GM23338 (cell line): ENCODE measurements around the gene MR1. TPM values are rescaled to one million over a fixed set of nuclear protein-coding genes. Genes with fewer than 3 reads are reported as not detected.

Source experiments
- ATAC-seq: fragments of 200-7000 bp; cut with Tn5 transposase; 3 replicates; pipeline ENCODE4 v1.9.1; 2020
- DNase-seq: peaks from one replicate; pipeline ENCODE4 v3.0.0-alpha.2; 2015; ENCODE audit warnings: low spot score
- H2AFZ ChIP-seq: fragments of 200-600 bp; sonication (generic); 2 replicates; pipeline ENCODE4 v1.8.0; 2016; ENCODE audit warnings: antibody characterized with exemption, mild to moderate bottlenecking, moderate library complexity
- H3F3A ChIP-seq: fragments of 200-600 bp; sonication (generic); replicated peaks from 2 replicates; pipeline ENCODE4 v1.8.0; 2017; ENCODE audit warnings: antibody characterized with exemption, mixed run types, low read depth
- H3K27ac ChIP-seq: fragments of 200-600 bp; sonication (generic); 2 replicates; pipeline ENCODE4 v1.6.1; 2016; ENCODE audit warnings: low read depth
- H3K27me3 ChIP-seq: fragments of 200-600 bp; sonication (generic); 2 replicates; pipeline ENCODE4 v1.8.0; 2016; ENCODE audit warnings: mild to moderate bottlenecking, mixed run types, moderate library complexity; ENCODE audit not compliant: insufficient read depth
- H3K36me3 ChIP-seq: fragments of 200-600 bp; sonication (generic); 2 replicates; pipeline ENCODE4 v1.8.0; 2016; ENCODE audit warnings: mild to moderate bottlenecking; ENCODE audit not compliant: insufficient read depth
- H3K4me1 ChIP-seq: fragments of 200-600 bp; sonication (generic); 2 replicates; pipeline ENCODE4 v1.8.0; 2016; ENCODE audit warnings: mild to moderate bottlenecking, moderate library complexity; ENCODE audit not compliant: insufficient read depth
- H3K4me2 ChIP-seq: fragments of 200-600 bp; sonication (generic); 2 replicates; pipeline ENCODE4 v1.7.1; 2017; ENCODE audit warnings: mixed run types
- H3K4me3 ChIP-seq: fragments of 200-600 bp; sonication (generic); 2 replicates; pipeline ENCODE4 v1.6.1; 2016; ENCODE audit warnings: mixed run types
- H3K79me2 ChIP-seq: fragments of 200-600 bp; sonication (generic); replicated peaks from 2 replicates; pipeline ENCODE4 v1.8.0; 2017; ENCODE audit warnings: mild to moderate bottlenecking; ENCODE audit not compliant: insufficient read depth
- H3K9me2 ChIP-seq: fragments of 200-600 bp; sonication (generic); 2 replicates; pipeline ENCODE4 v1.8.0; 2017; ENCODE audit not compliant: insufficient read depth
- H4K20me1 ChIP-seq: fragments of 200-600 bp; sonication (generic); replicated peaks from 2 replicates; pipeline ENCODE4 v1.8.0; 2017; ENCODE audit warnings: mild to moderate bottlenecking; ENCODE audit not compliant: insufficient read depth
- H3K27ac Mint-ChIP-seq: 2 replicates; pipeline ENCODE4 v1.8.0; 2020; ENCODE audit warnings: inconsistent platforms, mild to moderate bottlenecking, moderate library complexity, mixed read lengths
- H3K27me3 Mint-ChIP-seq: 3 replicates; pipeline ENCODE4 v1.8.0; 2022; ENCODE audit warnings: low read depth, mild to moderate bottlenecking, moderate library complexity, mixed read lengths, inconsistent platforms; ENCODE audit not compliant: insufficient read depth, poor library complexity
- H3K36me3 Mint-ChIP-seq: 3 replicates; pipeline ENCODE4 v1.8.0; 2021; ENCODE audit warnings: low read depth, mild to moderate bottlenecking, inconsistent platforms, moderate library complexity, mixed read lengths
- H3K4me1 Mint-ChIP-seq: 3 replicates; pipeline ENCODE4 v1.8.0; 2020; ENCODE audit warnings: mild to moderate bottlenecking, inconsistent platforms, mixed read lengths
- H3K4me3 Mint-ChIP-seq: 3 replicates; pipeline ENCODE4 v1.8.0; 2021; ENCODE audit warnings: moderate library complexity, mild to moderate bottlenecking, inconsistent platforms, mixed read lengths
- H3K9me3 Mint-ChIP-seq: 3 replicates; pipeline ENCODE4 v1.8.0; 2020; ENCODE audit warnings: moderate library complexity, mild to moderate bottlenecking, inconsistent platforms, mixed read lengths
- CREB1 ChIP-seq: fragments of 250-450 bp; sonication (Bioruptor Pico); IDR thresholded peaks from 2 replicates; pipeline ENCODE4 v1.5.0; 2020; ENCODE audit warnings: low read depth, mild to moderate bottlenecking, moderate library complexity
- ETS1 ChIP-seq: IDR thresholded peaks from 2 replicates; pipeline ENCODE4 v1.6.1; 2016; ENCODE audit warnings: antibody characterized with exemption
- EZH2 ChIP-seq: fragments of 200-600 bp; sonication (generic); IDR thresholded peaks from one replicate; pipeline ENCODE4 v1.8.0; 2017; ENCODE audit warnings: antibody characterized with exemption, mild to moderate bottlenecking, low read depth; ENCODE audit not compliant: unreplicated experiment
- EZH2phosphoT487 ChIP-seq: fragments of 200-600 bp; sonication (generic); IDR thresholded peaks from one replicate; pipeline ENCODE4 v1.8.1; 2018; ENCODE audit warnings: antibody characterized with exemption; ENCODE audit not compliant: unreplicated experiment
- JUNB ChIP-seq: IDR thresholded peaks from one replicate; pipeline ENCODE4 v1.6.1; 2016; ENCODE audit warnings: antibody characterized with exemption; ENCODE audit not compliant: unreplicated experiment
- NANOG ChIP-seq: IDR thresholded peaks from 2 replicates; pipeline ENCODE4 v1.6.1; 2016; ENCODE audit warnings: antibody characterized with exemption, borderline replicate concordance
- POLR2AphosphoS5 ChIP-seq: IDR thresholded peaks from 2 replicates; pipeline ENCODE4 v1.6.1; 2016; ENCODE audit warnings: antibody characterized with exemption, low read depth
- STAT1 ChIP-seq: IDR thresholded peaks from one replicate; pipeline ENCODE4 v1.6.1; 2016; ENCODE audit warnings: antibody characterized with exemption; ENCODE audit not compliant: unreplicated experiment
- ZNF114 ChIP-seq: fragments of 250-450 bp; sonication (Bioruptor Pico); IDR thresholded peaks from 2 replicates; pipeline ENCODE4 v1.5.0; 2020; ENCODE audit warnings: mild to moderate bottlenecking, moderate library complexity
- ZNF331 ChIP-seq: fragments of 250-450 bp; sonication (Bioruptor Pico); IDR thresholded peaks from 2 replicates; pipeline ENCODE4 v1.5.0; 2020; ENCODE audit warnings: low read depth, mild to moderate bottlenecking, moderate library complexity
- polyA plus RNA-seq: library from polyadenylated mRNA; unstranded; fragments of >200 nt; fragmentation: Nextera tagmentation; extraction: Ambion mirVana; gene quantifications from 2 replicates; pipeline ENCODE4 v1.2.1, GENCODE V29; 2016
- total RNA-seq: library from RNA; depleted of rRNA; stranded (reverse); fragments of >200 nt; shearing (Covaris generic); gene quantifications from 2 replicates; pipeline ENCODE4 v1.2.3, GENCODE V29; 2014
- TF ChIP-seq, protein P1 (sequence below): fragments of 250-450 bp; sonication (Bioruptor Pico); IDR thresholded peaks from 2 replicates; pipeline ENCODE4 v1.5.0; 2020; ENCODE audit warnings: mild to moderate bottlenecking, moderate library complexity
- TF ChIP-seq, protein P2 (sequence below), 2 experiments: fragments of 200-600 bp in 1 of 2; sonication (generic) in 1 of 2; conservative IDR thresholded peaks; 2 replicates each; pipeline versions ENCODE4 v1.5.1 to v1.6.1; 2016 to 2017; ENCODE audit warnings: antibody characterized with exemption in 2 of 2, low read depth in 2 of 2, mild to moderate bottlenecking in 2 of 2, moderate library complexity in 1 of 2
- TF ChIP-seq, protein P3 (sequence below): IDR thresholded peaks from one replicate; pipeline ENCODE4 v1.6.1; 2018; ENCODE audit warnings: antibody characterized with exemption; ENCODE audit not compliant: unreplicated experiment

The MR1 gene
- total and polyA plus RNA-seq, 2 experiments from 2014 or later = 0.18 TPM; not detected in 1

- TF ChIP-seq EZH2 (no peak), ETS1 (no peak), ZNF114 (CRISPR knock-in tag) (no peak), ZNF331 (CRISPR knock-in tag) (no peak), CREB1 (no peak), NANOG (no peak), EZH2phosphoT487 (no peak), STAT1 (no peak), JUNB (no peak), POLR2AphosphoS5 (no peak)
- TF ChIP-seq, protein P1, sequence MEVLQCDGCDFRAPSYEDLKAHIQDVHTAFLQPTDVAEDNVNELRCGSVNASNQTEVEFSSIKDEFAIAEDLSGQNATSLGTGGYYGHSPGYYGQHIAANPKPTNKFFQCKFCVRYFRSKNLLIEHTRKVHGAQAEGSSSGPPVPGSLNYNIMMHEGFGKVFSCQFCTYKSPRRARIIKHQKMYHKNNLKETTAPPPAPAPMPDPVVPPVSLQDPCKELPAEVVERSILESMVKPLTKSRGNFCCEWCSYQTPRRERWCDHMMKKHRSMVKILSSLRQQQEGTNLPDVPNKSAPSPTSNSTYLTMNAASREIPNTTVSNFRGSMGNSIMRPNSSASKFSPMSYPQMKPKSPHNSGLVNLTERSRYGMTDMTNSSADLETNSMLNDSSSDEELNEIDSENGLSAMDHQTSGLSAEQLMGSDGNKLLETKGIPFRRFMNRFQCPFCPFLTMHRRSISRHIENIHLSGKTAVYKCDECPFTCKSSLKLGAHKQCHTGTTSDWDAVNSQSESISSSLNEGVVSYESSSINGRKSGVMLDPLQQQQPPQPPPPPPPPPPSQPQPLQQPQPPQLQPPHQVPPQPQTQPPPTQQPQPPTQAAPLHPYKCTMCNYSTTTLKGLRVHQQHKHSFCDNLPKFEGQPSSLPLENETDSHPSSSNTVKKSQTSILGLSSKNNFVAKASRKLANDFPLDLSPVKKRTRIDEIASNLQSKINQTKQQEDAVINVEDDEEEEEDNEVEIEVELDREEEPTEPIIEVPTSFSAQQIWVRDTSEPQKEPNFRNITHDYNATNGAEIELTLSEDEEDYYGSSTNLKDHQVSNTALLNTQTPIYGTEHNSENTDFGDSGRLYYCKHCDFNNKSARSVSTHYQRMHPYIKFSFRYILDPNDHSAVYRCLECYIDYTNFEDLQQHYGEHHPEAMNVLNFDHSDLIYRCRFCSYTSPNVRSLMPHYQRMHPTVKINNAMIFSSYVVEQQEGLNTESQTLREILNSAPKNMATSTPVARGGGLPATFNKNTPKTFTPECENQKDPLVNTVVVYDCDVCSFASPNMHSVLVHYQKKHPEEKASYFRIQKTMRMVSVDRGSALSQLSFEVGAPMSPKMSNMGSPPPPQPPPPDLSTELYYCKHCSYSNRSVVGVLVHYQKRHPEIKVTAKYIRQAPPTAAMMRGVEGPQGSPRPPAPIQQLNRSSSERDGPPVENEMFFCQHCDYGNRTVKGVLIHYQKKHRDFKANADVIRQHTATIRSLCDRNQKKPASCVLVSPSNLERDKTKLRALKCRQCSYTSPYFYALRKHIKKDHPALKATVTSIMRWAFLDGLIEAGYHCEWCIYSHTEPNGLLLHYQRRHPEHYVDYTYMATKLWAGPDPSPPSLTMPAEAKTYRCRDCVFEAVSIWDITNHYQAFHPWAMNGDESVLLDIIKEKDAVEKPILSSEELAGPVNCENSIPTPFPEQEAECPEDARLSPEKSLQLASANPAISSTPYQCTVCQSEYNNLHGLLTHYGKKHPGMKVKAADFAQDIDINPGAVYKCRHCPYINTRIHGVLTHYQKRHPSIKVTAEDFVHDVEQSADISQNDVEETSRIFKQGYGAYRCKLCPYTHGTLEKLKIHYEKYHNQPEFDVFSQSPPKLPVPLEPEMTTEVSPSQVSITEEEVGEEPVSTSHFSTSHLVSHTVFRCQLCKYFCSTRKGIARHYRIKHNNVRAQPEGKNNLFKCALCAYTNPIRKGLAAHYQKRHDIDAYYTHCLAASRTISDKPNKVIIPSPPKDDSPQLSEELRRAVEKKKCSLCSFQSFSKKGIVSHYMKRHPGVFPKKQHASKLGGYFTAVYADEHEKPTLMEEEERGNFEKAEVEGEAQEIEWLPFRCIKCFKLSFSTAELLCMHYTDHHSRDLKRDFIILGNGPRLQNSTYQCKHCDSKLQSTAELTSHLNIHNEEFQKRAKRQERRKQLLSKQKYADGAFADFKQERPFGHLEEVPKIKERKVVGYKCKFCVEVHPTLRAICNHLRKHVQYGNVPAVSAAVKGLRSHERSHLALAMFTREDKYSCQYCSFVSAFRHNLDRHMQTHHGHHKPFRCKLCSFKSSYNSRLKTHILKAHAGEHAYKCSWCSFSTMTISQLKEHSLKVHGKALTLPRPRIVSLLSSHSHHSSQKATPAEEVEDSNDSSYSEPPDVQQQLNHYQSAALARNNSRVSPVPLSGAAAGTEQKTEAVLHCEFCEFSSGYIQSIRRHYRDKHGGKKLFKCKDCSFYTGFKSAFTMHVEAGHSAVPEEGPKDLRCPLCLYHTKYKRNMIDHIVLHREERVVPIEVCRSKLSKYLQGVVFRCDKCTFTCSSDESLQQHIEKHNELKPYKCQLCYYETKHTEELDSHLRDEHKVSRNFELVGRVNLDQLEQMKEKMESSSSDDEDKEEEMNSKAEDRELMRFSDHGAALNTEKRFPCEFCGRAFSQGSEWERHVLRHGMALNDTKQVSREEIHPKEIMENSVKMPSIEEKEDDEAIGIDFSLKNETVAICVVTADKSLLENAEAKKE = no peak
- TF ChIP-seq, protein P2, sequence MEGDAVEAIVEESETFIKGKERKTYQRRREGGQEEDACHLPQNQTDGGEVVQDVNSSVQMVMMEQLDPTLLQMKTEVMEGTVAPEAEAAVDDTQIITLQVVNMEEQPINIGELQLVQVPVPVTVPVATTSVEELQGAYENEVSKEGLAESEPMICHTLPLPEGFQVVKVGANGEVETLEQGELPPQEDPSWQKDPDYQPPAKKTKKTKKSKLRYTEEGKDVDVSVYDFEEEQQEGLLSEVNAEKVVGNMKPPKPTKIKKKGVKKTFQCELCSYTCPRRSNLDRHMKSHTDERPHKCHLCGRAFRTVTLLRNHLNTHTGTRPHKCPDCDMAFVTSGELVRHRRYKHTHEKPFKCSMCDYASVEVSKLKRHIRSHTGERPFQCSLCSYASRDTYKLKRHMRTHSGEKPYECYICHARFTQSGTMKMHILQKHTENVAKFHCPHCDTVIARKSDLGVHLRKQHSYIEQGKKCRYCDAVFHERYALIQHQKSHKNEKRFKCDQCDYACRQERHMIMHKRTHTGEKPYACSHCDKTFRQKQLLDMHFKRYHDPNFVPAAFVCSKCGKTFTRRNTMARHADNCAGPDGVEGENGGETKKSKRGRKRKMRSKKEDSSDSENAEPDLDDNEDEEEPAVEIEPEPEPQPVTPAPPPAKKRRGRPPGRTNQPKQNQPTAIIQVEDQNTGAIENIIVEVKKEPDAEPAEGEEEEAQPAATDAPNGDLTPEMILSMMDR (conservative IDR thresholded peaks at IDR 0.05; ENCODE audit: low read depth in 2 of 2) = no peak
- TF ChIP-seq, protein P3, sequence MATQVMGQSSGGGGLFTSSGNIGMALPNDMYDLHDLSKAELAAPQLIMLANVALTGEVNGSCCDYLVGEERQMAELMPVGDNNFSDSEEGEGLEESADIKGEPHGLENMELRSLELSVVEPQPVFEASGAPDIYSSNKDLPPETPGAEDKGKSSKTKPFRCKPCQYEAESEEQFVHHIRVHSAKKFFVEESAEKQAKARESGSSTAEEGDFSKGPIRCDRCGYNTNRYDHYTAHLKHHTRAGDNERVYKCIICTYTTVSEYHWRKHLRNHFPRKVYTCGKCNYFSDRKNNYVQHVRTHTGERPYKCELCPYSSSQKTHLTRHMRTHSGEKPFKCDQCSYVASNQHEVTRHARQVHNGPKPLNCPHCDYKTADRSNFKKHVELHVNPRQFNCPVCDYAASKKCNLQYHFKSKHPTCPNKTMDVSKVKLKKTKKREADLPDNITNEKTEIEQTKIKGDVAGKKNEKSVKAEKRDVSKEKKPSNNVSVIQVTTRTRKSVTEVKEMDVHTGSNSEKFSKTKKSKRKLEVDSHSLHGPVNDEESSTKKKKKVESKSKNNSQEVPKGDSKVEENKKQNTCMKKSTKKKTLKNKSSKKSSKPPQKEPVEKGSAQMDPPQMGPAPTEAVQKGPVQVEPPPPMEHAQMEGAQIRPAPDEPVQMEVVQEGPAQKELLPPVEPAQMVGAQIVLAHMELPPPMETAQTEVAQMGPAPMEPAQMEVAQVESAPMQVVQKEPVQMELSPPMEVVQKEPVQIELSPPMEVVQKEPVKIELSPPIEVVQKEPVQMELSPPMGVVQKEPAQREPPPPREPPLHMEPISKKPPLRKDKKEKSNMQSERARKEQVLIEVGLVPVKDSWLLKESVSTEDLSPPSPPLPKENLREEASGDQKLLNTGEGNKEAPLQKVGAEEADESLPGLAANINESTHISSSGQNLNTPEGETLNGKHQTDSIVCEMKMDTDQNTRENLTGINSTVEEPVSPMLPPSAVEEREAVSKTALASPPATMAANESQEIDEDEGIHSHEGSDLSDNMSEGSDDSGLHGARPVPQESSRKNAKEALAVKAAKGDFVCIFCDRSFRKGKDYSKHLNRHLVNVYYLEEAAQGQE = no peak
- Histone ChIP-seq H3K79me2 (no peaks in the 10 kb centered on the region), H3K27ac (no peak overlapping the region), H4K20me1 (no peaks in the 10 kb centered on the region), H3K9me2 (peaks cover 7% of the 10 kb centered on the region; the same call in 1 of the 2 replicates), H3K27me3 (no peaks in the 10 kb centered on the region), H3K4me3 (no peak overlapping the region), H3K4me1 (peaks cover 19% of the 10 kb centered on the region), H3F3A (no peaks in the 10 kb centered on the region), H3K36me3 (no peaks in the 10 kb centered on the region), H3K4me2 (no peak overlapping the region), H2AFZ (no peak overlapping the region)
- Mint-ChIP-seq H3K27me3 (no peaks in the 10 kb centered on the region), H3K4me3 (no peak overlapping the region), H3K9me3 (peaks cover 2% of the 10 kb centered on the region; the same call in 2 of the 3 replicates), H3K36me3 (no peaks in the 10 kb centered on the region), H3K4me1 (peaks cover 19% of the 10 kb centered on the region), H3K27ac (no peak overlapping the region)
- DNase-seq (no peak), ATAC-seq (no peak)
These were observed 45.6 kb downstream of the MR1 start for GRCh38 chr1:181079382-181079781.
